IPS-20b (cell line): Measurements from ENCODE around the gene ITGB6.

Experiments
- H3K27ac ChIP-seq: one replicate; pipeline ENCODE4 v1.5.1; 2013; ENCODE audit warnings: low read length
- H3K27me3 ChIP-seq: 2 replicates; pipeline ENCODE4 v1.6.1; 2013; ENCODE audit warnings: mild to moderate bottlenecking, low read length, inconsistent platforms; ENCODE audit not compliant: insufficient read depth
- H3K36me3 ChIP-seq: 2 replicates; pipeline ENCODE4 v1.6.1; 2013; ENCODE audit warnings: low read depth, mild to moderate bottlenecking, inconsistent platforms, low read length, moderate library complexity; ENCODE audit not compliant: insufficient read depth
- H3K4me1 ChIP-seq: 2 replicates; pipeline ENCODE4 v1.6.1; 2013; ENCODE audit warnings: mild to moderate bottlenecking, control low read depth, inconsistent platforms, low read length, moderate library complexity; ENCODE audit not compliant: insufficient read depth
- H3K4me3 ChIP-seq: 2 replicates; pipeline ENCODE4 v1.5.1; 2013; ENCODE audit warnings: mild to moderate bottlenecking, low read length, inconsistent platforms
- H3K9ac ChIP-seq: 2 replicates; pipeline ENCODE4 v1.6.1; 2013; ENCODE audit warnings: low read depth, mild to moderate bottlenecking, inconsistent platforms, low read length, moderate library complexity
- H3K9me3 ChIP-seq: 2 replicates; pipeline ENCODE4 v1.6.1; 2013; ENCODE audit warnings: mild to moderate bottlenecking, low read depth, low read length, inconsistent platforms; ENCODE audit not compliant: insufficient read depth

Gene ITGB6

GRCh38 chr2:160199683-160200389 is at the start of gene ITGB6:
TSS of gene ITGB6 (minus strand) at chr2:160200272. CDS start at chr2:160200063, 209 bp downstream.
- no peaks in the 10 kb centered on the region for H3K4me1 ChIP-seq
- H3K4me3 ChIP-seq, result no peak within 1 kb of the TSS
- no peak within 1 kb of the TSS for H3K27ac ChIP-seq
- H3K9me3 ChIP-seq, result no peaks in the 10 kb centered on the region
- H3K9ac ChIP-seq, result no peak within 1 kb of the TSS
- H3K27me3 ChIP-seq, result no peaks in the 10 kb centered on the region
- no peaks in the 10 kb centered on the region for H3K36me3 ChIP-seq

- Histone ChIP-seq H3K36me3 (no peaks in the 10 kb centered on the region), H3K27me3 (no peaks in the 10 kb centered on the region), H3K4me3 (no peak overlapping the region), H3K9me3 (no peaks in the 10 kb centered on the region), H3K9ac (no peak overlapping the region), H3K4me1 (no peaks in the 10 kb centered on the region), H3K27ac (no peak overlapping the region)
Observed at GRCh38 chr2:160247296-160248035, 47.4 kb upstream of the ITGB6 start.

GRCh38 chr2:160246356-160246755 is 46.3 kb upstream of the ITGB6 start:
- Histone ChIP-seq H3K27me3 (no peaks in the 10 kb centered on the region), H3K27ac (no peak overlapping the region), H3K9me3 (no peaks in the 10 kb centered on the region), H3K4me1 (no peaks in the 10 kb centered on the region), H3K36me3 (no peaks in the 10 kb centered on the region), H3K4me3 (no peak overlapping the region), H3K9ac (no peak overlapping the region)

GRCh38 chr2:160245614-160246155 is 45.6 kb upstream of the ITGB6 start:
- Histone ChIP-seq H3K27me3 (no peaks in the 10 kb centered on the region), H3K9me3 (no peaks in the 10 kb centered on the region), H3K36me3 (no peaks in the 10 kb centered on the region), H3K27ac (no peak overlapping the region), H3K4me3 (no peak overlapping the region), H3K9ac (no peak overlapping the region), H3K4me1 (no peaks in the 10 kb centered on the region)

- no peak overlapping the region for H3K27ac ChIP-seq
- H3K36me3 ChIP-seq, result no peaks in the 10 kb centered on the region
- no peaks in the 10 kb centered on the region for H3K4me1 ChIP-seq
- H3K27me3 ChIP-seq, result no peaks in the 10 kb centered on the region; the same call in 1 of the 2 replicates
- no peaks in the 10 kb centered on the region for H3K9me3 ChIP-seq
- H3K9ac ChIP-seq, result no peak overlapping the region
- no peak overlapping the region for H3K4me3 ChIP-seq
Observed at GRCh38 chr2:160242893-160243564, 43.0 kb upstream of the ITGB6 start.

- Histone ChIP-seq H3K36me3 (no peaks in the 10 kb centered on the region), H3K4me3 (no peak overlapping the region), H3K4me1 (no peaks in the 10 kb centered on the region), H3K27me3 (no peaks in the 10 kb centered on the region; the same call in 1 of the 2 replicates), H3K9me3 (no peaks in the 10 kb centered on the region), H3K9ac (no peak overlapping the region), H3K27ac (no peak overlapping the region)
Observed at GRCh38 chr2:160241251-160242137, 41.4 kb upstream of the ITGB6 start.

GRCh38 chr2:160239436-160239835 is 39.4 kb upstream of the ITGB6 start:
- no peaks in the 10 kb centered on the region for H3K4me1 ChIP-seq
- no peaks in the 10 kb centered on the region for H3K9me3 ChIP-seq
- H3K27me3 ChIP-seq, result no peaks in the 10 kb centered on the region; the same call in 1 of the 2 replicates
- H3K36me3 ChIP-seq, result no peaks in the 10 kb centered on the region
- H3K27ac ChIP-seq, result no peak overlapping the region
- no peak overlapping the region for H3K9ac ChIP-seq
- H3K4me3 ChIP-seq, result no peak overlapping the region

GRCh38 chr2:160238392-160238791 is 38.3 kb upstream of the ITGB6 start:
- H3K36me3 ChIP-seq, result no peaks in the 10 kb centered on the region
- no peak overlapping the region for H3K9ac ChIP-seq
- H3K27ac ChIP-seq, result no peak overlapping the region
- H3K27me3 ChIP-seq, result no peaks in the 10 kb centered on the region; the same call in 1 of the 2 replicates
- no peak overlapping the region for H3K4me3 ChIP-seq
- no peaks in the 10 kb centered on the region for H3K9me3 ChIP-seq
- no peaks in the 10 kb centered on the region for H3K4me1 ChIP-seq

- H3K9me3 ChIP-seq, result no peaks in the 10 kb centered on the region
- H3K27me3 ChIP-seq, result no peaks in the 10 kb centered on the region
- H3K4me3 ChIP-seq, result no peak overlapping the region
- H3K36me3 ChIP-seq, result no peaks in the 10 kb centered on the region
- H3K9ac ChIP-seq, result no peak overlapping the region
- no peaks in the 10 kb centered on the region for H3K4me1 ChIP-seq
- H3K27ac ChIP-seq, result no peak overlapping the region
Observed at GRCh38 chr2:160232905-160233475, 32.9 kb upstream of the ITGB6 start.

GRCh38 chr2:160229591-160229990 is 29.5 kb upstream of the ITGB6 start:
- no peak overlapping the region for H3K27ac ChIP-seq
- no peak overlapping the region for H3K9ac ChIP-seq
- no peaks in the 10 kb centered on the region for H3K27me3 ChIP-seq
- no peaks in the 10 kb centered on the region for H3K36me3 ChIP-seq
- no peak overlapping the region for H3K4me3 ChIP-seq
- H3K4me1 ChIP-seq, result no peaks in the 10 kb centered on the region
- no peaks in the 10 kb centered on the region for H3K9me3 ChIP-seq
